ENCODE results near the gene ATP6V1G3. TPM values are rescaled to one million over a fixed set of nuclear protein-coding genes. Genes with fewer than 3 reads are reported as not detected.

ATP6V1G3 gene
- polyA plus RNA-seq, 3 donors: not detected

DNA sequence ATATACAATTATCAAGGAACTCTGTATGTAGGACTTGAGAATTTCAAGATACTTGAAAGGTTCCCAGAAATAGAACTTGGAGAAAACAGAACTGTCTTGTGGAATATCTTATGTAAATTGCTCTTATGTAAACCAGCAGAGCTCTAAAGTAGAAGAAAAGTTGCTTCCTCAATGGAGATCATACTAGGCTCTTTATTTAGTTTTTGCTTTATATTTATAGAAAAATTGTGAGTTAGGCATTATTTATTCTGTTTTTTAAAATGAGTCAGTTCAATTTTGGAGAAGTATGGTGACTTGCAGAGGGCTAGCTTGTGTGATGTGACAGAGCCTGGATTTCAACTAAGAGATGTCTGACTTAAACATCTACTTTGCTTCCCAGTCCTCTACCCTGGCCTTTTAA, 40.4 kb downstream of the ATP6V1G3 start:
- Histone ChIP-seq H3K4me1 (ENCODE audit: control insufficient read depth in 1 of 2, insufficient read depth in 2 of 2, low read length in 2 of 2) (peaks cover 21 to 34% of the 10 kb centered on the region in 2 donors), H3K4me3 (replicated peaks in 1 of 3; ENCODE audit: low read depth in 2 of 3, low read length in 3 of 3) (no peak overlapping the region), H3K4me2 (replicated peaks; ENCODE audit: extremely low read depth, low read length, poor library complexity, severe bottlenecking) (no peak overlapping the region), H3K9me3 (replicated peaks in 1 of 2; ENCODE audit: control insufficient read depth in 1 of 2, insufficient read depth in 1 of 2, low read length in 2 of 2) (no peaks in the 10 kb centered on the region), H3K27ac (ENCODE audit: low read depth in 1 of 2, low read length in 2 of 2) (peak overlapping the region in 1 of 2 donors; percentile 28), H3K79me2 (ENCODE audit: insufficient read depth, low read length) (no peaks in the 10 kb centered on the region), H2AFZ (ENCODE audit: insufficient read depth, low read depth, low read length, poor library complexity, severe bottlenecking) (no peak overlapping the region), H3K9ac (ENCODE audit: insufficient read depth, low read length, poor library complexity, severe bottlenecking) (no peak overlapping the region), H4K20me1 (ENCODE audit: insufficient read depth, low read length) (no peaks in the 10 kb centered on the region), H3K36me3 (replicated peaks in 1 of 2; ENCODE audit: control insufficient read depth in 1 of 2, insufficient read depth in 2 of 2, low read length in 2 of 2) (no peaks in the 10 kb centered on the region), H3K27me3 (ENCODE audit: control insufficient read depth in 2 of 2, insufficient read depth in 2 of 2, low read length in 2 of 2) (no peaks in the 10 kb centered on the region)
- peak in 1 of 3 donors; percentile 15 for DNase-seq
- H3K9me3 Mint-ChIP-seq: peaks cover 0 to 8% (median 6%) of the 10 kb centered on the region in 7 donors
- H3K27me3 Mint-ChIP-seq (ENCODE audit: low read depth in 3 of 3): no peaks in the 10 kb centered on the region
- peaks cover 41% of the 10 kb centered on the region for H3K4me1 Mint-ChIP-seq
- TF ChIP-seq, protein P1, sequence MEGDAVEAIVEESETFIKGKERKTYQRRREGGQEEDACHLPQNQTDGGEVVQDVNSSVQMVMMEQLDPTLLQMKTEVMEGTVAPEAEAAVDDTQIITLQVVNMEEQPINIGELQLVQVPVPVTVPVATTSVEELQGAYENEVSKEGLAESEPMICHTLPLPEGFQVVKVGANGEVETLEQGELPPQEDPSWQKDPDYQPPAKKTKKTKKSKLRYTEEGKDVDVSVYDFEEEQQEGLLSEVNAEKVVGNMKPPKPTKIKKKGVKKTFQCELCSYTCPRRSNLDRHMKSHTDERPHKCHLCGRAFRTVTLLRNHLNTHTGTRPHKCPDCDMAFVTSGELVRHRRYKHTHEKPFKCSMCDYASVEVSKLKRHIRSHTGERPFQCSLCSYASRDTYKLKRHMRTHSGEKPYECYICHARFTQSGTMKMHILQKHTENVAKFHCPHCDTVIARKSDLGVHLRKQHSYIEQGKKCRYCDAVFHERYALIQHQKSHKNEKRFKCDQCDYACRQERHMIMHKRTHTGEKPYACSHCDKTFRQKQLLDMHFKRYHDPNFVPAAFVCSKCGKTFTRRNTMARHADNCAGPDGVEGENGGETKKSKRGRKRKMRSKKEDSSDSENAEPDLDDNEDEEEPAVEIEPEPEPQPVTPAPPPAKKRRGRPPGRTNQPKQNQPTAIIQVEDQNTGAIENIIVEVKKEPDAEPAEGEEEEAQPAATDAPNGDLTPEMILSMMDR (IDR thresholded peaks at IDR 0.05): no peak
- peak overlapping the region in 6 of 7 donors; percentile 35 to 86 (median 54) for H3K27ac Mint-ChIP-seq
- peaks cover 0 to 2% of the 10 kb centered on the region in 2 donors for H3K36me3 Mint-ChIP-seq
- H3K4me3 Mint-ChIP-seq: peak overlapping the region in 1 of 2 donors; percentile 6
- intact Hi-C loops (cut with micrococcal nuclease): no loop called here

DNA sequence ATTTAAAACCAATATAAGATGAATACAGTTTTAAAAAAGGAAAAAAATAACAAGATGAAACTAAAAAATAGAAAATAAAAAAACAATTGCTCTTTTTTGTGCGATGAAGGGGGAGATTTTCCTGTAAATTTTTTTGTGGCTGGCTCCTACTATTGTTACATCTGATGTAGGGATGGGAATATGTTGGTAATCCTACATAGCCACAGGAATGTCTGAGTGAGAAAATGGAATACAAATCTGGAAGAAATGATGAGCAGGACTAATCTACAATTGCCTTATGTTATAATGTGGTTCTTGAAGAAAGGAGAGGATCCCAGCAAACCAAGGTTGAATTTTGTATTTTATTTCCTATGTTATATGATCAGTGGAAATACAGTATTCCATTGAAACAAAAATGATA, 40.9 kb downstream of the ATP6V1G3 start:
- peak overlapping the region in 1 of 2 donors; percentile 28 for H3K27ac ChIP-seq (ENCODE audit: low read depth in 1 of 2, low read length in 2 of 2)
- no peaks in the 10 kb centered on the region for H3K9me3 ChIP-seq (replicated peaks in 1 of 2; ENCODE audit: control insufficient read depth in 1 of 2, insufficient read depth in 1 of 2, low read length in 2 of 2)
- no peak overlapping the region for H3K9ac ChIP-seq (ENCODE audit: insufficient read depth, low read length, poor library complexity, severe bottlenecking)
- peaks cover 21 to 34% of the 10 kb centered on the region in 2 donors for H3K4me1 ChIP-seq (ENCODE audit: control insufficient read depth in 1 of 2, insufficient read depth in 2 of 2, low read length in 2 of 2)
- no peak overlapping the region for H3K4me3 ChIP-seq (replicated peaks in 1 of 3; ENCODE audit: low read depth in 2 of 3, low read length in 3 of 3)
- peak overlapping the region in 4 of 7 donors; percentile 35 to 86 (median 48) for H3K27ac Mint-ChIP-seq
- no peaks in the 10 kb centered on the region for H3K36me3 ChIP-seq (replicated peaks in 1 of 2; ENCODE audit: control insufficient read depth in 1 of 2, insufficient read depth in 2 of 2, low read length in 2 of 2)
- DNase-seq: no peak
- H3K4me1 Mint-ChIP-seq: peaks cover 41% of the 10 kb centered on the region
- intact Hi-C loops (cut with micrococcal nuclease): no loop called here
- H3K79me2 ChIP-seq (ENCODE audit: insufficient read depth, low read length): no peaks in the 10 kb centered on the region
- no peaks in the 10 kb centered on the region for H4K20me1 ChIP-seq (ENCODE audit: insufficient read depth, low read length)
- no peak overlapping the region for H3K4me3 Mint-ChIP-seq
- TF ChIP-seq, protein P1 (IDR thresholded peaks at IDR 0.05): no peak
- peaks cover 0 to 2% of the 10 kb centered on the region in 2 donors for H3K36me3 Mint-ChIP-seq
- no peaks in the 10 kb centered on the region for H3K27me3 ChIP-seq (ENCODE audit: control insufficient read depth in 2 of 2, insufficient read depth in 2 of 2, low read length in 2 of 2)
- no CpG with 5 or more reads among the region's 1 CpG for WGBS (ENCODE audit: insufficient coverage)
- H3K4me2 ChIP-seq (replicated peaks; ENCODE audit: extremely low read depth, low read length, poor library complexity, severe bottlenecking): no peak overlapping the region
- peaks cover 0 to 8% (median 6%) of the 10 kb centered on the region in 7 donors for H3K9me3 Mint-ChIP-seq
- H2AFZ ChIP-seq (ENCODE audit: insufficient read depth, low read depth, low read length, poor library complexity, severe bottlenecking): no peak overlapping the region
- H3K27me3 Mint-ChIP-seq (ENCODE audit: low read depth in 3 of 3): no peaks in the 10 kb centered on the region

All from CD14-positive monocyte (primary cell).